Measurements from ENCODE around the gene GRM4. TPM values are rescaled to one million over a fixed set of nuclear protein-coding genes. Genes with fewer than 3 reads are reported as not detected.

GRM4 gene
- total RNA-seq, 4 donors from 2014 or later: 0.35 to 2.2 TPM; not detected in 2

- TF ChIP-seq POLR2A (IDR thresholded peaks at IDR 0.05) (no peak), CTCF (IDR thresholded peaks at IDR 0.05) (no peak)
- no peak for DNase-seq
- no peak overlapping the region for H3K27ac ChIP-seq
- intact Hi-C loops (cut with DNase I; ENCODE audit: low total_unique reads): no loop called here
- no peaks in the 10 kb centered on the region for H3K27me3 ChIP-seq
- H3K9me3 ChIP-seq: no peaks in the 10 kb centered on the region
- H3K36me3 ChIP-seq: no peaks in the 10 kb centered on the region
- H3K4me3 ChIP-seq: no peak overlapping the region
- H3K4me1 ChIP-seq: no peaks in the 10 kb centered on the region
Observed at GRCh38 chr6:34106421-34106820, 39.5 kb downstream of the GRM4 start.

GRCh38 chr6:34104628-34105027 lies 41.3 kb downstream of the GRM4 start:
- DNase-seq: no peak
- no peaks in the 10 kb centered on the region for H3K27me3 ChIP-seq
- intact Hi-C loops (cut with DNase I; ENCODE audit: low total_unique reads): no loop called here

GRCh38 chr6:34104186-34104585 lies 41.7 kb downstream of the GRM4 start:
- intact Hi-C loops (cut with DNase I; ENCODE audit: low total_unique reads): no loop called here
- no peak for DNase-seq
- H3K9me3 ChIP-seq: no peaks in the 10 kb centered on the region
- H3K4me1 ChIP-seq: no peaks in the 10 kb centered on the region
- no peaks in the 10 kb centered on the region for H3K36me3 ChIP-seq
- no peak overlapping the region for H3K4me3 ChIP-seq
- no peaks in the 10 kb centered on the region for H3K27me3 ChIP-seq
- no peak for TF ChIP-seq CTCF (IDR thresholded peaks at IDR 0.05)
- no peak for TF ChIP-seq POLR2A (IDR thresholded peaks at IDR 0.05)
- no peak overlapping the region for H3K27ac ChIP-seq

More at GRCh38 chr6:34104628-34105027, 41.3 kb downstream of the GRM4 start:
- Histone ChIP-seq H3K36me3 (no peaks in the 10 kb centered on the region), H3K4me3 (no peak overlapping the region), H3K9me3 (no peaks in the 10 kb centered on the region), H3K4me1 (no peaks in the 10 kb centered on the region), H3K27ac (no peak overlapping the region)
- TF ChIP-seq CTCF (IDR thresholded peaks at IDR 0.05): no peak
- TF ChIP-seq POLR2A (IDR thresholded peaks at IDR 0.05): no peak

GRCh38 chr6:34103321-34103720 lies 42.6 kb downstream of the GRM4 start:
- no peaks in the 10 kb centered on the region for H3K36me3 ChIP-seq
- intact Hi-C loops (cut with DNase I; ENCODE audit: low total_unique reads): no loop called here
- no peaks in the 10 kb centered on the region for H3K9me3 ChIP-seq
- no peak overlapping the region for H3K27ac ChIP-seq
- DNase-seq: no peak
- TF ChIP-seq CTCF (IDR thresholded peaks at IDR 0.05) (no peak), POLR2A (IDR thresholded peaks at IDR 0.05) (no peak)
- no peaks in the 10 kb centered on the region for H3K4me1 ChIP-seq
- H3K4me3 ChIP-seq: no peak overlapping the region
- no peaks in the 10 kb centered on the region for H3K27me3 ChIP-seq

GRCh38 chr6:34102696-34103095 lies 43.2 kb downstream of the GRM4 start:
- TF ChIP-seq POLR2A (IDR thresholded peaks at IDR 0.05) (no peak), CTCF (IDR thresholded peaks at IDR 0.05) (no peak)
- intact Hi-C loops (cut with DNase I; ENCODE audit: low total_unique reads): no loop called here
- H3K4me1 ChIP-seq: no peaks in the 10 kb centered on the region
- no peaks in the 10 kb centered on the region for H3K27me3 ChIP-seq
- no peak for DNase-seq
- H3K9me3 ChIP-seq: no peaks in the 10 kb centered on the region
- H3K36me3 ChIP-seq: no peaks in the 10 kb centered on the region
- no peak overlapping the region for H3K4me3 ChIP-seq
- no peak overlapping the region for H3K27ac ChIP-seq

Measured in uterus (tissue), 4 donors.